OCI-LY1 (cell line): ENCODE measurements around the gene EPRS1.

Source experiments
- H2AFZ ChIP-seq: fragments of 200-600 bp; sonication (generic), shearing (Covaris generic); 2 replicates; pipeline ENCODE4 v1.6.0; 2014; ENCODE audit warnings: antibody characterized with exemption, mild to moderate bottlenecking, low read length
- H3F3A ChIP-seq: fragments of 200-600 bp; sonication (generic), shearing (Covaris generic); 2 replicates; pipeline ENCODE4 v1.6.0; 2014; ENCODE audit warnings: mild to moderate bottlenecking, antibody characterized with exemption, low read length, moderate library complexity; ENCODE audit not compliant: insufficient read depth
- H3K27ac ChIP-seq: fragments of 200-600 bp; sonication (generic); 2 replicates; pipeline ENCODE4 v1.5.1; 2014; ENCODE audit warnings: low read length, mixed run types, mild to moderate bottlenecking, low read depth; ENCODE audit not compliant: poor library complexity, severe bottlenecking
- H3K27me3 ChIP-seq: fragments of 200-600 bp; sonication (generic); 2 replicates; pipeline ENCODE4 v1.6.0; 2014; ENCODE audit warnings: antibody characterized with exemption, mild to moderate bottlenecking, low read length, moderate library complexity; ENCODE audit not compliant: insufficient read depth
- H3K36me3 ChIP-seq: fragments of 200-600 bp; sonication (generic); 2 replicates; pipeline ENCODE4 v1.6.1; 2014; ENCODE audit warnings: mild to moderate bottlenecking, antibody characterized with exemption, low read length, moderate library complexity, mixed read lengths; ENCODE audit not compliant: insufficient read depth
- H3K4me1 ChIP-seq: fragments of 200-600 bp; sonication (generic); 2 replicates; pipeline ENCODE4 v1.5.1; 2014; ENCODE audit warnings: mild to moderate bottlenecking, low read length, moderate library complexity; ENCODE audit not compliant: insufficient read depth, severe bottlenecking
- H3K4me2 ChIP-seq: fragments of 200-600 bp; sonication (generic), shearing (Covaris generic); 2 replicates; pipeline ENCODE4 v1.6.1; 2014; ENCODE audit warnings: low read length
- H3K4me3 ChIP-seq: fragments of 200-600 bp; sonication (generic); 2 replicates; pipeline ENCODE4 v1.5.1; 2014; ENCODE audit warnings: low read length, low read depth, mild to moderate bottlenecking, mixed read lengths; ENCODE audit not compliant: poor library complexity, severe bottlenecking
- H3K79me2 ChIP-seq: fragments of 200-600 bp; shearing (Covaris generic); 2 replicates; pipeline ENCODE4 v1.6.1; 2016; ENCODE audit warnings: mixed run types, low read length, mixed read lengths; ENCODE audit not compliant: insufficient read depth
- H3K9ac ChIP-seq: fragments of 200-600 bp; sonication (generic), shearing (Covaris generic); 2 replicates; pipeline ENCODE4 v1.6.1; 2014; ENCODE audit warnings: mild to moderate bottlenecking, low read length, mixed read lengths
- H3K9me2 ChIP-seq: fragments of 200-600 bp; sonication (generic), shearing (Covaris generic); 2 replicates; pipeline ENCODE4 v1.6.1; 2014; ENCODE audit warnings: low read depth, mild to moderate bottlenecking, low read length, mixed read lengths
- H3K9me3 ChIP-seq: fragments of 200-600 bp; shearing (Covaris generic); 2 replicates; pipeline ENCODE4 v1.6.1; 2014; ENCODE audit warnings: low read length, mixed read lengths
- H4K20me1 ChIP-seq: fragments of 200-600 bp; sonication (generic), shearing (Covaris generic); 2 replicates; pipeline ENCODE4 v1.6.0; 2016; ENCODE audit warnings: mild to moderate bottlenecking, low read length; ENCODE audit not compliant: insufficient read depth
- EZH2 ChIP-seq: fragments of 200-600 bp; sonication (generic), shearing (Covaris generic); IDR thresholded peaks from 2 replicates; pipeline ENCODE4 v1.8.0; 2017; ENCODE audit warnings: borderline replicate concordance, mixed run types, mild to moderate bottlenecking, antibody characterized with exemption, low read length, moderate library complexity, mixed read lengths
- TF ChIP-seq, protein P1 (sequence below): fragments of 200-600 bp; sonication (generic), shearing (Covaris generic); IDR thresholded peaks from 2 replicates; pipeline ENCODE4 v1.5.1; 2017; ENCODE audit warnings: mild to moderate bottlenecking, antibody characterized with exemption, low read length, moderate library complexity, mixed read lengths

Gene EPRS1

DNA sequence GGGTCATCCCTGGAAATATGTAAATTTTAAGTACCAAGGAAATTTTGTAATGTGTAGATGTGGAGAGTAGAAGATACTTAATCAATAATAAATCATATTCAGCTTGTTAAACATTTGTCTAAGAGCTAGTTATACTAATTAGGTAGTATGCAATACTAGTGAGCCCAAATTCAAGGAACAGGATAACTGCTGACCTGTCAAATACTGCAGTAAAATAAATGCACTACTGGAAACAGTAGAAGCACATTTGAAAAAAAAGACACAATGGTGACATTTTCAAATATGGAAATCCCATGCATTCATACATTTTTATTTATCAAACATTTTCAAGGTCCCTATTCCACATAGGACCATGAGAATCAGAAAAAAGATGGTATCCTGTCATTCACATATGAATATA lies 27.2 kb downstream of the EPRS1 start:
- TF ChIP-seq, protein P1, sequence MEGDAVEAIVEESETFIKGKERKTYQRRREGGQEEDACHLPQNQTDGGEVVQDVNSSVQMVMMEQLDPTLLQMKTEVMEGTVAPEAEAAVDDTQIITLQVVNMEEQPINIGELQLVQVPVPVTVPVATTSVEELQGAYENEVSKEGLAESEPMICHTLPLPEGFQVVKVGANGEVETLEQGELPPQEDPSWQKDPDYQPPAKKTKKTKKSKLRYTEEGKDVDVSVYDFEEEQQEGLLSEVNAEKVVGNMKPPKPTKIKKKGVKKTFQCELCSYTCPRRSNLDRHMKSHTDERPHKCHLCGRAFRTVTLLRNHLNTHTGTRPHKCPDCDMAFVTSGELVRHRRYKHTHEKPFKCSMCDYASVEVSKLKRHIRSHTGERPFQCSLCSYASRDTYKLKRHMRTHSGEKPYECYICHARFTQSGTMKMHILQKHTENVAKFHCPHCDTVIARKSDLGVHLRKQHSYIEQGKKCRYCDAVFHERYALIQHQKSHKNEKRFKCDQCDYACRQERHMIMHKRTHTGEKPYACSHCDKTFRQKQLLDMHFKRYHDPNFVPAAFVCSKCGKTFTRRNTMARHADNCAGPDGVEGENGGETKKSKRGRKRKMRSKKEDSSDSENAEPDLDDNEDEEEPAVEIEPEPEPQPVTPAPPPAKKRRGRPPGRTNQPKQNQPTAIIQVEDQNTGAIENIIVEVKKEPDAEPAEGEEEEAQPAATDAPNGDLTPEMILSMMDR: no peak
- no peak for TF ChIP-seq EZH2

DNA sequence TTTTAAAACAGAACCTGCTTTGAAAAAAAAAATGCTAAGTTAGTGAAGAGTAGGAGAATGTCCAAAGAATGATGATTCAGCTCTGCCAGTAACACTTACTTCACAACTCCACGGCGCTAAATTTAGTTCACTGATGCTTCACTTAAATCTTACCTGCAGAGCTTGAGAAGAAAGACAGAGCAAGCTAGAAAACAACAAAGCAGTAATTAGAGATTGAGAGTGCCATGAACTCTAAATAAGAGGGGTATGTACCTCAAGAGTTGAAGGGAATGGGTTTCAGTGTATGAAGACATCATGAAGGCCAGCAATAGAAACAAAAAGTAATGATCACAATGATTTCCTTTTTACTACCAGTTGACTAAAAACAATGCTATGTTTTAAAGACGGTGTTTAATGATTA lies 32.8 kb downstream of the EPRS1 start:
- H3K9me2 ChIP-seq: no peaks in the 10 kb centered on the region
- no peaks in the 10 kb centered on the region for H3K27me3 ChIP-seq
- no peaks in the 10 kb centered on the region for H4K20me1 ChIP-seq
- H2AFZ ChIP-seq: no peak overlapping the region
- H3K27ac ChIP-seq: no peak overlapping the region
- no peak overlapping the region for H3K4me3 ChIP-seq
- no peaks in the 10 kb centered on the region for H3K4me1 ChIP-seq
- no peak overlapping the region for H3K4me2 ChIP-seq
- TF ChIP-seq, protein P1: no peak
- no peak for TF ChIP-seq EZH2
- H3K79me2 ChIP-seq: no peaks in the 10 kb centered on the region
- no peaks in the 10 kb centered on the region for H3K9me3 ChIP-seq
- peaks cover 96% of the 10 kb centered on the region for H3K36me3 ChIP-seq
- H3F3A ChIP-seq: no peaks in the 10 kb centered on the region
- H3K9ac ChIP-seq: no peak overlapping the region

More for the DNA sequence above, 27.2 kb downstream of the EPRS1 start:
- no peak overlapping the region for H2AFZ ChIP-seq
- H3F3A ChIP-seq: no peaks in the 10 kb centered on the region
- no peaks in the 10 kb centered on the region for H3K27me3 ChIP-seq
- H3K4me2 ChIP-seq: no peak overlapping the region
- no peaks in the 10 kb centered on the region for H3K9me3 ChIP-seq
- H3K79me2 ChIP-seq: no peaks in the 10 kb centered on the region
- H4K20me1 ChIP-seq: no peaks in the 10 kb centered on the region
- no peaks in the 10 kb centered on the region for H3K4me1 ChIP-seq
- no peak overlapping the region for H3K27ac ChIP-seq
- no peaks in the 10 kb centered on the region for H3K9me2 ChIP-seq
- no peak overlapping the region for H3K4me3 ChIP-seq
- H3K9ac ChIP-seq: no peak overlapping the region
- H3K36me3 ChIP-seq: peaks cover 90% of the 10 kb centered on the region

DNA sequence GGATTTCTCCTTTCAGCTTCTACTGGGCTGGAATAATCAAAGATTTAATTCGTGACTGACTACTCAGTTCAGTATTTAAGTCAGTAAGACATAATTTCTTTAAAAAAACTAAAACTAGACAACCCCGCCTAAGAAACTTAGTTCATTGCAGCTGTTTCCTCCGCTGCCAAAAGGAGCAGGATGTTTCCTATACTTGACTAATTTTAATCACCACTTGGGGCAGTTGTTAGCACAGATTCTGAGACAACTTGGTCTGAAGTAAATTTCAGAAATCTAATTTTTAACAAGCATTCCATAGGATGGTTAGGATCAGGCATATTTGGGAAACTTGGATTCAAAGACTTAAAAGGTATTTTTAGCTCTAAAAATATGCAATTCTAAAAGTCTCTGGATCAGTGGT lies 34.0 kb downstream of the EPRS1 start:
- no peak overlapping the region for H3K4me3 ChIP-seq

More for the DNA sequence above, 34.0 kb downstream of the EPRS1 start:
- Histone ChIP-seq H3K27ac (no peak overlapping the region), H3K27me3 (no peaks in the 10 kb centered on the region), H3K9me2 (no peaks in the 10 kb centered on the region), H2AFZ (no peak overlapping the region), H3K36me3 (peaks cover 93% of the 10 kb centered on the region), H3K4me1 (no peaks in the 10 kb centered on the region), H3K79me2 (no peaks in the 10 kb centered on the region), H4K20me1 (no peaks in the 10 kb centered on the region), H3F3A (no peaks in the 10 kb centered on the region), H3K9ac (no peak overlapping the region), H3K4me2 (no peak overlapping the region), H3K9me3 (no peaks in the 10 kb centered on the region)
- TF ChIP-seq EZH2: no peak
- TF ChIP-seq, protein P1: no peak
